GM18505 (cell line): ENCODE data around the gene CEP85.
A peak's percentile ranks its signal among the peaks of the same experiment; 100 is the strongest.
"Not testable (repeated sequence)": the region's sequence is repeated elsewhere in the genome, so short reads cannot be mapped to it uniquely, and the experiment has no call there.

Source experiments
- ATAC-seq: cut with Tn5 transposase; IDR thresholded peaks from one replicate; pipeline ENCODE4 v1.9.1; 2021; ENCODE audit not compliant: unreplicated experiment
- POLR2A ChIP-seq: IDR thresholded peaks from 4 replicates; pipeline ENCODE4 v1.6.1; 2011; ENCODE audit warnings: borderline replicate concordance; ENCODE audit not compliant: insufficient read depth, insufficient read length; ENCODE audit errors: extremely low read depth

CEP85 gene

DNA sequence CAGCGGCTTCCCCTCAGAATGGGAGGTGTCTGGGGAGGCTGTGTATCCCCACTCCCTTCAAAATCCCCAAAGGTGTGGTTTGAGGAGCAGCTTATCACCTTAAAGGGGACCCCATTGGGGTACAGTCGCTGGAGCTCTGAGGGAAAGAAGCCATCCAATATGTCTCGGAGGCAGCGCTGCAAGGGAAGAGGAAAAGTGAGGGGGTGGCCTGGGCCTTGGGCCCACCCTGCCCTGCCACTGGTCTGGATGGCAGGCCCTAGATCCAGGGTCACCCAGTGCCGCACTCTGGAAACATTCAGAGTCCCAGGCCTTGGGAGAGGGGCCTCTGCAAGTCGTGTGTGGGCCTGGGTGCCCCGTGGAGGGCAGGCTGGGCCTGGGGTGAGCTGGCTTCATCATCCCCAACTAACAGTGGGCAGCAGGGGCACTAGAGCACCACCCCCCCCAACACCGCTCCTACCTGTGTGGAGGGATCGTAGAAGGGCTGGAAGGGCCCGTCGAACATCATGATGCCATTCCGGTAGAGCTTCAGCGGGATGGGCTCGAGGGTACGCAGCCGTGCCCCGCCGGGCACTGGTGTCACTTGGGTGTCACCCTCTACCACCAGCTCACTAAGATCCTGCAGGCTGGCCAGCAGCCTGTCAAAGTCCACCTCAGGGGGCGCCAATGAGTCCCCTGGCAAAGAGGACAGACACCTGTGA is 51.5 kb downstream of the CEP85 start:
- no peak for TF ChIP-seq POLR2A
- ATAC-seq = no peak

DNA sequence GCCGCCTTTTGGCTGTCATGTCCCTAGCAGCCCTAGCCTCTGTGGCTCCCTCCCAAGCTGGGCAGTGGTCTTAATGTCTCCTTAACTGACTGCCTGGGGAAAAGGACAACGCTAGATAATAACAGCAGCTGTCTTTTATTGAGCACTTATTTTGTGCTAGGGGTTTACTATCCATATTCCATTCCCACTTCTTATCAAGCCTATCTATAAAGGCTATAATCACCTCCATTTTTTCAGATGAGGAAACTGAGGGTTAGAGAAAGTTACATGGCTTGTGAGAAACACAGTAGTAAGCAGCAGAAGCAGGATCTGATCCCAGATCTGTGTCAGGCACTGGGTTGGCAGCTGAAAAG is 52.0 kb downstream of the CEP85 start:
- no peak for ATAC-seq
- no peak for TF ChIP-seq POLR2A

DNA sequence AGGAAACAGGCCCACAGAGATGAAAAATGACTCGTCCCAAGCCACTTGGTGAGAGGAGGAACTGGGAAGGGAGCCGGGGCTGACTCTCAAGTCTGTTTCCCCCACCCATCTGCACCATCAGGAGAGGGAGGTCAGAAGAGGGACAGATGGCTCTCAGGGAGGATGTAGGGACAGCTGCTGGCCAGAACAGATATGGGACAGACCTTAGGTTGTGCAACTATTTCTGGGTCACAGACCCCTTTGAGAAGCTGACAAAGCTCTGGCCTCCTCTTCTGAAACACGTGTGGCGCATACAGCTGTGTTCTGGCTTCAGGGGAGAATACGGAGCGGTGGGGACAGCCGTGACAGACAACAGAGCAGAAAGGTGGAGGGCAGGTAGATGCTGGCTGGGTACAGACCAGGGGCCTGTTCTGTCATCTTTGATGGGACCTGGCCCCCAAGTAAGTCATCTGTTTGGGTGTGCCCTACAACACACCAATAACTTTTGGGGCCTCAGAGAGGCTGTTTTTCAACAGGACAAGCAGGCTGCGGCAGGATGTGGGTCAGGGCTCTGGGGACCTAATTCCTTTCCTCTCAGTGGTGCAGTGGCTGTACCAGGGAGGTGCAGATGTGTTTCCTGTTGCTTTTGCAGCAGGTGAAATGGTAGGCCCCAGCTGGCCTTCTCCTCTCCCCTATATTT is 53.2 kb downstream of the CEP85 start:
- ATAC-seq = no peak
- peak; percentile 48 for TF ChIP-seq POLR2A

DNA sequence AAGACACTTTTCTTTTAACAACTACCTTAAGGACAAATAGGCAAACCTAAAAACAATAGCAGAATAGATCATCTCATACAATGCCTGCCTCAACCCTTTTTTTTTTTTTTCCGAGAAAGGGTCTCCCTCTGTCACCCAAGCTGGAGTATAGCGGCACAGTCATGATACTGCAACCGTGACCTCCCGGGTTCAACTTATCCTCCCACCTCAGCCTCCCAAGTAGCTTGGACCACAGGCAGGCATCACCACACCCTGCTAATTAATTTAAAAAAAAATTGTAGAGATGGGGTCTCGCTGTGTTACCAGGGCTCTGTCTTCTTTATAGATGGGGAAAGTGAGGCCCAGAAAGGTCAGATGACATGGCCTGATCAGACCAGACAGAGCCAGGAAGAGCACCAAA is 53.8 kb downstream of the CEP85 start:
- TF ChIP-seq POLR2A = no peak
- ATAC-seq = no peak

DNA sequence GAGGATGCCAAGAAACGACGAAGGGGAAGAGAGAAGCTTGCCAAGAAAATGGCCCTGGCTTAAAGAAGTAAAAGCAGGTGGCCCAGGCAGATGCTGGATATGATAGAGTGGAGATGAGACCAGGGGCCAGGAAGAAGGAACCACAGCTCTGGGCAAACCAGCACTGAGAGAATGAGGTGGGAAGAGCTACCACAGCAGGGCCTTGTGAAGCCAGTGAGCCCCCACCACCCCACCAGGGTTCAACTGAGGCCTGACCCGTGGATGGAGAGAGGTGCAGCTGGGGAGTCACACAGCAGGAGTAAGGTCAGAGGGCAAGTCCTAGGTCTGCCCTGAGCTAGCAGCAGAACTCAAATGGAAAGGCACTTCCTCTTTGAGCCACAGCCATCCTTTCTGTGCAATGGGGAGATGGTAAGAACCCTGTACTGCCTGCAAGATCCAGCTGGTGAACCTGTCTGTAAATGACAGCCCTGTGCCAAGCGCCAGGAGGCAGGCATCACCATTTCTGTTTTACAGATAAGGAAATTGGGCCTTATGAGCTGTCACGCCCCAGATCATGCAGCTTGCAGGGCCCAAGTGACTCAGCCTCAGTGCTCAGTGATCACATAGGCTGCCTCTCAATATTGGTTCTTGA is 54.4 kb downstream of the CEP85 start:
- no peak for TF ChIP-seq POLR2A
- ATAC-seq = no peak

DNA sequence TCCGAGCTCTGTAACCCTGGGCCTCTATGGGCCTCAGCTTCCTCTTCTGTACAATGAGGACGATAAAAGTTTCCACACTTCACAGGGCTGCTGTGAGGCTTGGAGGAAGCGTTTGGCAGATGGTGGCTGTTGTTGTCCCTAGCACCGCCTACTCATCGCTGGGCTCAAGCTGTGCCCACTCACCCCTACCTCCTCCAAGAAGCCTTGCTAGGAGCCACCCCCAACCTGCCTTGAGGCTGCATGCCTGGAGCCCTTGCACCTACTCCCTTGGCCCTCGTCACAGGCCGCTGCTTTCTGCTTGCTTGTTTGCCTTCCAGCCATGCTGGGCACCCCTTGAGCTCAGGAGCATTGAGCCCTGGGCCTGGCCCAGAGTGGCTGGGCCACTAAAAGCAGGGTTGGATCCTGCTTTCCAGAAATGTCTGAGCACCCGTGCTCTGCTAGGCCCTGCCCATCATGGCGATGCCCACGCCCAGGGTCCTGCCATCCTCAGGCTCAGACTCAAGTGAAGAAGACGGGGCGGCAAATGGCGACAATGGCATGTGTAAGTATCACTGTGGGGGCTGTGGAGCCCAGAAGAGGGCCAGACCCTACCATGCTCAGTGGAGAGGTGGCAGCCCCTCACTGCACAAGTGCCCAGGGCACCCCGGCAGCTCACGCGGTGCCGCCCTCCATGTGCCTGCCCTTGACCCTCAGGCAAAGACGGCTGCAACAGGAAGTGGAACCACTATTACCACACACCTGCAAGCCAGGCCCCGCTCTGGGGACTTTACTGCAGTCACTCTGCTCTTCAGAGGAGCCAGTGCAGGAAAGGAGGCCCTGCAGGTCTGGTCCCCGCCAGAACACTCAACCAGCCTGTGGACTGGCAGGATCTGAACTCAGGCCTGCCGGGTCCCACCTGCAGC is 55.4 kb downstream of the CEP85 start:
- ATAC-seq = no peak

DNA sequence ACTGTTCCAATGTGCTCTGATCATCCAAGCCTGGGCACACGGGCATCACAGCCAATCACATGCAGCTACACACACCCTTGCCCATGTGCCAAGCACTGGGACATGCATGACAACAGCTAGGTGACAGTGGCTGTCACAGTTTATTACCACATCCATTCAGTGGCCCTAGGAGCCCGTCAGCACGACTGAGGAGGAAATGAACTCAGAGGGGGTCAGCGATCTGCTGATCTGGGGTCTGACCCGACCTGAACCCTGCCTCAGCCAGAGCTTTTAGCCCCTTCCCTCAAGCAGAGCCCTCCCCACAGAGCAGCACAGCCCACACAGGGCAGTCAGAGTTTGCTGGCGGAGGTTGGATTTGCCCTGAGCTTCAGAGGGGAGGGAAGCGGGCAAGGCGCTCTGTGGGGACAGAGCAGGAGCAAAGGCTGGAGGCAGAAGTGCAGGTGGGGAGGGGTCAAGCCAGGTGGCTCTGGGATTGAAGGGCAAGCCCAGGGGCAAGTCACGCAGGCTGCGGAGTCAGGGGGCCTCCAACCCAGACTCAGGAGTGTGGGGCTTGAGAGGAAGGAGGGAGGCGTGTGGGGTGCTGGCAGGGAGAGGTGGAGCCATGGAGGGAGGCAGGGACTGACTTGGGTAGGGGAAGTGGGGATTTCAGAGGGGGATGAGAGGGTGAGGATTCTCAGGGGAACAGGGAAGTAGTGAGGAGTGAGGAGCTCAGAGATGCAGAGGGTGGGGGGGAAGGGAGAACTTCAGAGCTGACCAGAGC is 56.3 kb downstream of the CEP85 start:
- no peak for ATAC-seq
- no peak for TF ChIP-seq POLR2A

More for the DNA sequence above, 55.4 kb downstream of the CEP85 start:
- peak; percentile 67 for TF ChIP-seq POLR2A

DNA sequence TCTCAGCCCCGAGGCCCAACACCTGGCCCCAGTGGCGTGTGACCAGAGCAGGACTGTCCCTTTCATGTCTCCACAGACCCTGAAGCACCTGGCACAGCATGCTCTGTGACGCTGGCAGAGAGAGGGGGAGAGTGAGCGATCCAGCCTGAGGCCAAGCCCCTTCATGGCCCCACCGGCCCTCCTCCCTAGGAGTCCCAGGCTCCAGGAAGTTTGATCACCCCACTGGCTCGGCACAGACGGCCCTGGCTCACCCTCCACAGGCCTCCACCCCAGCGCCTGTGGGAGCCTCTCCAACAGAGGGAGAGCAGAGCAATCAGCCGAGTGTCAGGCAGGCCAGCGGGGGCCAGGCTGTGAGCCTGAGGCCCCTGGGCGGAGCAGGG is 56.9 kb downstream of the CEP85 start:
- no peak for TF ChIP-seq POLR2A

DNA sequence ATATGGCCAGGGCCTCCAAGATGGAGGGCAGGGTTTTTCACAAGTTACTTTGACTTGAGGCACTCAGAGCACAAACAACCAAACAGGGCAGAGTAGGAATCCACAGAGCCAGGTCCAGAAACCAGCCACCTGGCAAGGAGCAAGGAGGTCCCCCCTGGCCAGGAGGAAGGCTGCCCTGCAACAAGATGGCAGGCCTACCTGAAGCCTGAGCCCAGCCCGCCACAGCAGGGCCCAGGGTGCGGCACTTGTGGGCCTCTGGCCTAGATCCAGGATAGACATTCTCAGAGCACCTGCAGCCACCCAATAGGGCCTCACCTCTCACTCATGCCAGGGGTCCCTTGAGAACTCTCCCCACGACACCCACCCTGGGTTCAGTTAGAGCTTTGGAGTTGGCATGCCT is 57.4 kb downstream of the CEP85 start:
- TF ChIP-seq POLR2A = no peak
- ATAC-seq = no peak

More for the DNA sequence above, 56.9 kb downstream of the CEP85 start:
- ATAC-seq = no peak

DNA sequence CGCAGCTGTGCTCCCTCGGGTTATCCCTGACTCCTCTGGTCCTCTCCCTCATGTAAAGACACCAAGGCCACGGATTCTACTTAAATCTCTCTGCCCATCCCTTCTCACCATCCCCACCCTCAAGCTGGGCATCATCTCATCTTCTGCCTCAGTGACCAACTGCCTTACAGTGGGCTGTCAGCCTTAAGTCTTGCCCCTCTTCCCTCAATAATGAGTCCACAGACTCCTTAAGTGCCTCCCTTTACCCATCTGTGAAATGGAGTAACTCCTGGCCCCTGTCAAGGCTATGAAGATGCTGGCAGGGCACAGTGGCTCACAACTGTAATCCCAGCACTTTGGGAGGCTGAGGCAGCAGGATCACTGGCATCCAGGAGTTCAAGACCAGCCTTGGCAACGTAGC is 57.9 kb downstream of the CEP85 start:
- no peak for TF ChIP-seq POLR2A
- no peak for ATAC-seq

DNA sequence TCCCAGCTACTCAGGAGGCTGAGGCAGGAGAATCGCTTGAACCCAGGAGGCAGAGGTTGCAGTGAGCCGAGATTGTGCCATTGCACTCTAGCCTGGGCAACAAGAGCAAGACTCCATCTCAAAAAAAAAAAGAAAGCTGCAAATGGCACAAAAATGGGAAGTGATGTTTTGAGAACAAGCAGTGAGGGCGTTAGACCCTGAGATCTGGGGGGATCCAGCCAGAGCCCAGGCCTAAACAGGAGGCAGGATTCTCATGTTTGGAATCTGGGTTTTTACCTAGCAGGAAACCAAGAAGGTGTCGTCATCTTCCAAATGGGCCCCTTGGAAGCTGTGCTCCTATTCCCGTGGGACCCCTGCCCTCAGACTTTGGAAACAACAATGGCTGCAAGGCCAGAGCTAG is 58.7 kb downstream of the CEP85 start:
- ATAC-seq = not testable (repeated sequence)

DNA sequence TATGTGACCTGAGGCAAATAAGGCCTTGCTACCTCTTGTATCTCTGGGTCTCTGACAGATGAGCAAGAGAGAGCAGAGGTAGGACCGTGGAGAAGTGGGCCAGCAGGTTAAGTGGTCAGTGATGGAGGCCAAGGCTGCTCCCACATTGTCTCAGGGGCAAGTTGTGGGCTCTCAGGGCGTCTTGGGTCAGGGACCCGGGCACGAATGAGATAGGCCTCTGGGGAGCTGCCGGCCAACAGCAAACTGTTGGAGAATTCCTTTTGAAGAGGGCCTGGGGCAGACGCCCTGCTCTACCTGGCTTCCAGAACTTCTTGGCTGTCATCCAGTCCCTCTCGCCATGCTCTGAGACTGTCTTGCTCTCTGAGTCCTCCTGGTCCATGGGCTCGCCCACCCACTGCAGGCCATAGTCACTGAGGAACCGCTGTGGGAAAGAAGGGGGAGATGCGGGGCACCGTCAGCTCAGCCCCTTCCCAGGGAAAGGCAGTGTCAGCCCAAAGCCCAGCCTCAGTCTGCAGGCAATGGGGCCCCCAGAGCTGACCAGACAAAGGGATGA is 60.0 kb downstream of the CEP85 start:
- TF ChIP-seq POLR2A = no peak

More for the DNA sequence above, 60.0 kb downstream of the CEP85 start:
- ATAC-seq = no peak
